NCI-H460 (cell line): ENCODE data around the gene SDF4. TPM values are rescaled to one million over a fixed set of nuclear protein-coding genes. Genes with fewer than 3 reads are reported as not detected.
"Not testable (repeated sequence)": the region's sequence is repeated elsewhere in the genome, so short reads cannot be mapped to it uniquely, and the experiment has no call there.

Experiments
- DNase-seq: peaks from one replicate; pipeline ENCODE4 v3.0.0-alpha.2; 2016; ENCODE audit warnings: low read depth; ENCODE audit errors: extremely low read depth
- total RNA-seq: library from RNA; depleted of rRNA; stranded (reverse); fragments of >200 nt; shearing (Covaris generic); gene quantifications from 2 replicates; pipeline ENCODE4 v1.2.3, GENCODE V29; 2014

Gene SDF4
- total RNA-seq, 1 experiment from 2014 or later, result 83.6 TPM

GRCh38 chr1:1203561-1204424 is 28.0 kb downstream of the SDF4 start:
- DNase-seq, result no peak

DNA sequence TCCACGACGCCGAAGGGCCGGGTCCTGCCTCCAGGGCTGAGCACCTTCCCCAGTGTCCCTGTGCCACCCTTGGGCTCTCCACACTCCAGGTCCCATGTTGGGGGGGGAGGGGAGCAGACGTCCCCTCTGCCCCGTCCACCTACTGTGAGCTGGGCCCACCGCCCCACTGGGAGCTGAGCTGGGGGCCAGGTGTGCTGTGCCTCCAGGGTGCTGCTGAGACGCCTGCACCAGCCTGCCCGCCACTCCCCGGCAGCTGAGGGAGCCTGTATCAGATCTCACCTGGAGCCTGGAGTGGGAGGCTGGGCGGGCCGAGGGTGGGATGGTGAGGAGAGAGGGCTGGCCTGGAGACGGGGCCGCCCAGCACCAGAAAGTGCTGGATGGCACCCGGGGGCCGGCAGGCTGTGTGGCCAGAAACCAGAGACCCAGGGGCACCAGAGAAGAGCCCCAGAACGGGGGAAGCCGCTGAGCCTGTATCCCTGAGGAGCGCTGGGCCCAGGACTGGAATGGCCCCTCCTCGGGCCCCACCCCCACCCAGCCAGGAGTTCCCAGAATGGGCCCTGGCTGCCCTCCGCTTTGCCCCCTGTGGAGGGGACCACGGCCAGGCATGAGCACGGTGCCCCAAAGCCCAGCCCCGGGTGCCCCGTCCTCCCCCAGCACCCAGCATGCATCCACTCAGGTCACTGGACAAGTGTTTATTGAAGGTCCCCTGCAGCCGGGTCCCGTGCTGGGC is 28.8 kb downstream of the SDF4 start:
- DNase-seq, result no peak

DNA sequence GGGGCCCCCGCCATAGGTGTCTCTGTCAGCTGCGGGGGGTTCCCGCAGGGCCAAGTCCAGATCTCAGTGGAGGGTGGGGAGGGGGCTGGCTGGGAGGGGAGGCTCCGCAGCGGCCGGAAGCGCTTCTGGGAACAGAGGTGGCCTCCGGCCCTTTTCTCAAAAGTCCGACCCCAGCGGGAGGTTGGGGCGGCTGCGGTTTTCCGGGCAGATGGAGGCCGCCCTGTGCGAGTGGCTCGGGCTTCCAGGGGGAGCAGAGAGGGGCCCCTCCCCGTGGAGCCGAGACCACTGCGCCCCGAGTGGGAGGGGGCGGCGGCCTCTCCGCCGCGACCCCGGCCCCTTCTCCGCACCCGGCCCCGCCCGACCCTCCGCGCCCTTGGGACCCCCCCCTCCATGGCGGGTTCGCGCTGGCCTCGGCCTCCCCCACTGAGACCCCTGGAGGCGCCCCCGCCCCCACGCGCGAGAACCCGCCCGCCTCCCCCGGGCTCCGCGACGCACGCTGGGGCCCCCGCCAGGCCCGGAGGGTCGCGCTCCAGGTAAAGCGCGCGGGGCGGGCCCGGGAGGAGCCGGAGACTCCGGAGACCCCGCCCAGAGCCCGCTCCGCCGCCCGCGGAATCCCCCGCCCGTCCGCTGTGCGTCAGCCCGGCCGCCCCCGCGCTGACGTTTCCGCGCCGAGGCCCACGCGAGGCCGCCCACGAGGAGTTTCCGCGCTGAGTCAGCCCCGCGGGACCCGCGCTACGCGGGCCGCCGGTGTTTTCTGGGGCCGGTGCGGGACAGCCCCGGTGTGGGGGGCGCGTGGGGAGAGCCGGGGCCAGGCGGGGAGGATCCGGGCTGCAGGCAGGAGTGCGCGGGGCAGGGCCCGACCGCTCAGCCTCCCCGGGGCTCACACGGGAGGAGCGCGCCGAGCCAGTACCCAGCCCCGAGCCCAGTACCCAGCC is 30.7 kb downstream of the SDF4 start:
- DNase-seq, result no peak

DNA sequence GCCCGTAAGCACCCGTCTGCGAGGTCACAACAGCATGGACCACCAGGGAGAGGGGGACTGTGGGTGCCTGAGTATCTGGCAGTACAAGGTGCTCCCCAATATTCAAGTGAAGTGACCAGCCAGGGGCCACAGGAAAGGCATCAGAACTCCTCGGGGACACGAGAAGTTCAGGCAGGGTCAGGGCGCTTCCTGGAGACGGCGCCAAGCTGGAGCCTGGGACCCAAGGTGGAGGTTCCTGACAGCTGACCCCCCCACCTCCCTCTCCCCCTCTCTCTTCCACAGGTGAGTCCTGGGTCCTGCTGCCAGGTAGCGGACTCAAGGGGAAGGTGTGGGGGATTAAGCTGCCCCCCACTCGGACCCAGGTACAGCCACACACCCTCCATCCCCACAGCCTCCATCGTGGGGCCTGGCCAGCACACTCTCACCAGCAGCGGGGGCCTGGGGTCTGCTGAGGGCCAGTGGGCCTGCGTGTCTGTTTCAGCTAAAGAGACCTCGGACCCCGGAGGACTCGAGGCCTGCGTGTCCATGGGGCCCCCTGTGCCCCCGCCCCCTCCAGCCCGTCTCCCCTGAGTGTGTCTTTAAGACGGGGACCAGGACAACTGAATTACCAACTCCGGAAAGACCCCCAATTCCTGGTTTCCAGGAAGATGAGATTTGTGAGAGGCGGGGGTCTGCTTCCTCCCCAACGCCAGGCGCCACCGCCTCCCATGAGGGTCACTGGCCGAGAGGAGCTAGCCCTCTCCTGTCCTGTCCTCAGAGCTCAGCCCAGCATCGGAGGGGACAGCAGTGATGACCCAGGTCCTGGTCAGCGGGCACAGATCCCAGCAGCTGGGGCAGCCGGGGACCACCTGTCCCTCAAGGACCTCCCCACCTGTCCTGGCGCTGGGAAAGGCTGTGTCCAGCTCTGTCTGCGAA is 31.6 kb downstream of the SDF4 start:
- DNase-seq, result no peak

- no peak for DNase-seq
These were observed 32.5 kb downstream of the SDF4 start for GRCh38 chr1:1199141-1199960.

DNA sequence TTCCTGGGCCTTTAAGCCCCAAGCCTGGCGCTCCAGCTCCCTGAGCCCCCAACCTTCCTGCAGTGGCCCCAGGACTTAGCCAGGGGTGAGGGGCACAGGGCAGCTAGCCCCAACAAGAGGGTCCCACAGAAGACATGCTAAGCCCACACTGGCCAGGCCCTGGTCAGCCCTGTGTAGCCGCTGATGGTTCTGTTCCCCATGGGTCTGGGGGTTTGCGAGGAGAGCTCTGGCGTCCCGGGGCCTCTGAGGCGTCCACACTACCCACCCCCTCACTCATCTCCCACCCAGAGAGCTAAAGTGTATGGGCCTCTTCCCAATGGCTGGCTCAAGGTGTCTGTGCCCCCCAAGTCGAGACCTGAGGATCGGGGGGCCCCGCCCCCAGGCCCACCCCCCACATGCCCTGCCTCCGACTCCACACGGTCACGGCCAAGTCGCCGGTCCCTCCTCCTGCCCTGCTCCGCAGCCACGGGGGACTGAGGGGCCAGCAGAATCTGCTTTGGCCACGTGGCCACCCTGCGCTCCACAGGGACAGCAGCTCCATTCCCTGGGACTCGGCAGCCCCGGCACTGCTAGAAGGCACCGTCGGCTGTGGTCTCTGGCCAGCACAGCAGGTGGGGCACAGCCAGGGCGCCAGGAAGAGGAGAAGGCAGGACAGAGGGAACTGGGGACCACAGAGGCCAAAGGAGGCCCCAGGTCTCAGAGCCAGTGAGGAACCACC is 33.2 kb downstream of the SDF4 start:
- no peak for DNase-seq

DNA sequence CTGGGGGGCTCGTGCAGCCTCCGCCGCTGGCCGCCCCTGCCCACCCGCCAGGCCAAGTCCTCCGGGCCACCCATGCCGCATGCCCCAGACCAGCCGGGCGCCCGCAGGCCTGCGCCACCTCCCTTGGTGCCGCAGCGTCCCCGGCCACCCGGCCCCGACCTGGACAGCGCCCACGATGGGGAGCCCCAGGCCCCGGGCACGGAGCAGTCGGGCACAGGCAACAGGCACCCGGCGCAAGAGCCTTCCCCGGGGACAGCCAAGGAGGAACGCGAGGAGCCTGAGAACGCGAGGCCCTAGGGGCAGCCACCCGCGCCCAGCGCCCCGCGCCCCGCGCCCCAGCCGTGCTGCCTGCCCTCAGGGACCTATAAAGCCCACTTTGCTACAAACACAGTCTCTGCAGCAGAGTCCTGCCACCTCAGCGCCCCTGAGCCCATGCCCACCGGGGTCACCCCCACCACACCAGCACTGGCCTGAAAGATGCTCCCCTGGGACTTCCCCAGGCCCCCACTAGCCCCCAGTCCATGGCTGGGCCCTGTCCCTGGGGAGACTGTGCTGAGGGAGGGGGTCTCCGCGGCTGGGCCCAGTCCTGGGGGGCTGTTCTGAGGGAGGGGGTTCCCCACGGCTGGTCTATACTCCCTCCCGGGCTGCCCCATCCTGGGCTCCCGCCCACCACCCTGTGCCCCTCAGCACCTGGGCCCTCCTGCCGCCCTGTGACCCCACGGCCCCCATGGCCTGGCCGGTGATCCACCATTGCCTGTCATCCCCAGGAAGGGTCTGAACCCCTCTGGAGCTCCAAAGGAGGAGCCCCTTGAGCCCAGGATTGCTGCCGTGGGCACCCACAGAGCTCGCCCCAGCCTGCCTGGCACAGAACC is 34.0 kb downstream of the SDF4 start:
- no peak for DNase-seq

DNA sequence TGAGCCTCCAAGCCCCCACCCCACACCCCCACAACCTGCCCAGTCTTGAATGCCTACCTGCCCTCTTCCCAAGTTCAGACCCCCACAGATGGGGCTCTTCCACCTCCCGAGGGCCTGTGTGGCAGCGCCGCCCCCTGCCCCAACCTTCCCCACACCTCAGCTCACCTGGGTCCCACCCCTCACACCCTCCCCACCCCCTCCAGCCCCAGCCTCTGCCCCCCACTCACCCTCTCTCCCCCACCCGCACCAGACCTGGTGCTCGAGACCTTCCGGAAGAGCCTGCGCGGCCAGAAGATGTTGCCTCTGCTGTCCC is 34.7 kb downstream of the SDF4 start:
- DNase-seq, result no peak

- no peak for DNase-seq
These were observed 35.2 kb downstream of the SDF4 start for GRCh38 chr1:1196431-1197187.

DNA sequence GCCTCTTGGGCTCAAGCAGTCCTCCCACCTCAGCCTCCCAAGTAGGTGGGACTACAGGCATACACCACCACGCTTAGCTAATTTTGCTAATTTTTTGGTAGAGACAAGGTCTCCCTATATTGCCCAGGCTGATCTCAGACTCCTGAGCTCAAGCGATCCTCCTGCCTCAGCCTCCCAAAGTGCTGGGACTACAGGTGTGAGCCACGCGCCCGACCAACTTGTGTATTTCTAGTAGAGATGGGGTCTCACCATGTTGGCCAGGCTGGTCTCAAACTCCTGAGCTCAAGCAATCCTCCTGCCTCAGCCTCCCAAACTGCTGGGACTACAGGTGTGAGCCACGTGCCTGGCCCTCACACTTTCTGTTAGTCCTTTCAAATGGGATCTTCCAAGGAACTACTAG is 36.1 kb downstream of the SDF4 start:
- DNase-seq, result not testable (repeated sequence)

GRCh38 chr1:1194723-1195122 is 37.1 kb downstream of the SDF4 start:
- DNase-seq, result no peak

DNA sequence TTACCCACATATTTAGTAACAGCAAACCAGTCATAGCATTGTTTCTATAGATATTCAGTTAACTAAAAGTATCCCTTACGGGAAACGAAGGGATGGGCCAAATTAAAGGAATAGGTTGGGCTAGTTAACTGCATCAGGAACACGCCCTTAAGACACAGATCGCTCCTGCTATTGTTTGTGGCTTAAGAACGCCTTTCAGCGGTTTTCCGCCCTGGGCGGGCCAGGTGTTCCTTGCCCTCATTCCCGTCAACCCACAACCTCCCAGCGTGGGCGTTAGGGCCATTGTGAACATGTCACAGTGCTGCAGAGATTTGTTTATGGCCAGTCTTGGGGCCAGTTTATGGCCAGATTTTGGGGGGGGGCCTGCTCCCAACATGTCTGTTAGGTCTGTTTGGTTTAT is 40.1 kb downstream of the SDF4 start:
- no peak for DNase-seq

GRCh38 chr1:1189111-1189510 is 42.7 kb downstream of the SDF4 start:
- no peak for DNase-seq

DNA sequence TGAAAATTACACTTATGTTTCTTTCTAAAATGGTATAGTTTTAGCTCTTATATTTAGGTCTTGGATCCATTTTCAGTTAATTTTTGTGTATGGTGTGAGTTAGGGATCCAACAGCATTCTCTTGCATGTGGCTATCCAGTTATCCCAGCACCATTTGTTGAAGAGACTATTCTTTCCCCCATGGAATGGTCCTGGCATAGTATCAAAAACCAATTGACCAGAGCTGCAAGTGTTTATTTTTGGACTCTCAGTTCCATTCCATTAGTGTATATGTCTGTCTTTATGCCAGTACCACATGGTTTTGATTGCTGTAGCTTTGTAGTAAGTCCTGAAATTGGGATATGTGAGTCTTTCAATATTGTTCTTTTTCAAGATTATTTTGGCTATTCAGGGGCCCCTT is 43.9 kb downstream of the SDF4 start:
- DNase-seq, result no peak

DNA sequence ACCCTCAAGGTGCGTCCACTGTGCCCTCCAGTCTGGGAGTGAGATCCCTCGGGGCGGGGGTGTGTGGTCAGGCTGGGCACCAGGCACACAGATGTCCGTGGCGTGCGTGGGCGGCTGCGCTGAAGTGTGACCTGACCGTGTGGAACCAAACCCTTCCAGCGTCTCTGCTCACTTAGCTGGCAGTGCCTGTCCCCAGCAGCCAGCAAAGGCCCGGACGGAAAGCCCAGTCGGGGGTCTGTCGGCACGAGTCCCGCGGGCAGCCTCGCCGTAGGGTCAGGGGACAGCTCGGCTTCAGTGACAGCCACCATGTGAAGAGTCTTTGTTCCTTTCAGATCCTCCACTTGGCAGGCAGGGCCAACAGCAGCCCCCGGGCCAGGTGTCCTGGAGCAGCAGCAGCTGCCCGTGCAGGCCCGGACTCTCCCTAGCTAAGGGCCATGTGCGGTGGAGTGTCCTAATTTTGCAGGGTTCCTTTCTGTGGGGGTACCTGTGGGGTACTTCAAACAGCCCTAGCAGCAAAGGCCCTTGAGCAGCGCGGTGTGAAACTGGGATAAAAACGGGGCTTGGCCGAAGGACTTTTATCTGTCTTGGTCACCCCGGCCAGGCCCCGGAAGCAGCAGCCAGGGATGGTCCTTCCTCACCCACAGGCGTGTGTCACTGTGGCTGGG is 46.6 kb downstream of the SDF4 start:
- DNase-seq, result no peak
